Peyer's patch (tissue), 4 donors: ENCODE data around the gene TMEM258.

Experiments
- CTCF ChIP-seq, 6 experiments: fragments of 450-650 bp in 4 of 6; fragments of 200-600 bp in 2 of 6; sonication (generic) in 1 of 6; IDR thresholded peaks; one replicate each; pipeline ENCODE4 v1.5.1; 2017 to 2019; ENCODE audit warnings: antibody characterized with exemption in 6 of 6, mild to moderate bottlenecking in 3 of 6, moderate library complexity in 1 of 6
- POLR2A ChIP-seq, 2 donors: fragments of 450-650 bp; IDR thresholded peaks; one replicate each; pipeline ENCODE4 v1.5.1; 2017; ENCODE audit warnings: antibody characterized with exemption in 2 of 2, mild to moderate bottlenecking in 2 of 2, moderate library complexity in 2 of 2

DNA sequence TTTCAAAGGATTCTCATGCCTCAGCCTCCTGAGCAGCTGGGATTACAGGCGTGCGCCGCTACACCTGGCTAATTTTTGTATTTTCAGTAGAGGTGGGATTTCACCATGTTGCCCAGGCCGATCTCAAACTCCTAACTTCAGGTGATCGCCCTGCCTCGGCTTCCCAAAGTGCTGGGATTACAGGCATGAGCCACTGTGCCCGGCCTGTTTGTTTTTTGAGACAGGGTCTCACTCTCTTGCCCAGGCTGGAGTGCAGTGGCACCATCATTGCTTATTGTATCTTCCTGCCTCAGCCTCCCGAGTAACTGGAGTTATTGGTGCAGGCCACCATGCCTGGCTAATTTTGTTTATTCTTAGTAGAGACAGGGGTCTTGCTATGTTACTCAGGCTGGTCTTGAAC lies 43.8 kb upstream of the TMEM258 start:
- no peak for TF ChIP-seq CTCF (IDR thresholded peaks at IDR 0.05)
- TF ChIP-seq POLR2A (IDR thresholded peaks at IDR 0.05): no peak
